Upper lobe of left lung (tissue), 4 donors: ENCODE data around the gene PLPP6.

Source experiments
- POLR2A ChIP-seq, 4 donors: fragments of 450-650 bp; IDR thresholded peaks; one replicate each; pipeline ENCODE4 v1.5.1; 2016 to 2017; ENCODE audit warnings: antibody characterized with exemption in 4 of 4, mild to moderate bottlenecking in 2 of 4
- POLR2AphosphoS5 ChIP-seq, 2 donors: sonication (generic); formaldehyde crosslinking; IDR thresholded peaks; one replicate each; pipeline ENCODE4 v1.5.1; 2017; ENCODE audit warnings: antibody characterized with exemption in 2 of 2
- TF ChIP-seq, protein P1 (sequence below), 6 experiments: fragments of 450-650 bp in 4 of 6; fragments of 200-600 bp in 2 of 6; sonication (generic) in 2 of 6; IDR thresholded peaks; one replicate each; pipeline ENCODE4 v1.5.1; 2016 to 2019; ENCODE audit warnings: antibody characterized with exemption in 6 of 6

GRCh38 chr9:4661165-4661564 is 929 bp upstream of the PLPP6 start:
- TF ChIP-seq, protein P1, sequence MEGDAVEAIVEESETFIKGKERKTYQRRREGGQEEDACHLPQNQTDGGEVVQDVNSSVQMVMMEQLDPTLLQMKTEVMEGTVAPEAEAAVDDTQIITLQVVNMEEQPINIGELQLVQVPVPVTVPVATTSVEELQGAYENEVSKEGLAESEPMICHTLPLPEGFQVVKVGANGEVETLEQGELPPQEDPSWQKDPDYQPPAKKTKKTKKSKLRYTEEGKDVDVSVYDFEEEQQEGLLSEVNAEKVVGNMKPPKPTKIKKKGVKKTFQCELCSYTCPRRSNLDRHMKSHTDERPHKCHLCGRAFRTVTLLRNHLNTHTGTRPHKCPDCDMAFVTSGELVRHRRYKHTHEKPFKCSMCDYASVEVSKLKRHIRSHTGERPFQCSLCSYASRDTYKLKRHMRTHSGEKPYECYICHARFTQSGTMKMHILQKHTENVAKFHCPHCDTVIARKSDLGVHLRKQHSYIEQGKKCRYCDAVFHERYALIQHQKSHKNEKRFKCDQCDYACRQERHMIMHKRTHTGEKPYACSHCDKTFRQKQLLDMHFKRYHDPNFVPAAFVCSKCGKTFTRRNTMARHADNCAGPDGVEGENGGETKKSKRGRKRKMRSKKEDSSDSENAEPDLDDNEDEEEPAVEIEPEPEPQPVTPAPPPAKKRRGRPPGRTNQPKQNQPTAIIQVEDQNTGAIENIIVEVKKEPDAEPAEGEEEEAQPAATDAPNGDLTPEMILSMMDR (IDR thresholded peaks at IDR 0.05): no peak
- TF ChIP-seq POLR2A (IDR thresholded peaks at IDR 0.05): no peak
- no peak for TF ChIP-seq POLR2AphosphoS5 (IDR thresholded peaks at IDR 0.05)
